Brain microvascular endothelial cell (primary cell): ENCODE measurements around the gene RHBDL3.

ENCODE experiments used
- DNase-seq: peaks from one replicate; pipeline ENCODE4 v3.0.0-alpha.2; 2020
- H3K27ac ChIP-seq: fragments of 250-450 bp; sonication (Bioruptor Pico); 2 replicates; pipeline ENCODE4 v1.5.1; 2020; ENCODE audit warnings: mild to moderate bottlenecking, moderate library complexity
- H3K27me3 ChIP-seq: fragments of 250-450 bp; sonication (Bioruptor Pico); replicated peaks from 2 replicates; pipeline ENCODE4 v1.5.1; 2020; ENCODE audit warnings: mild to moderate bottlenecking
- H3K36me3 ChIP-seq: fragments of 250-450 bp; sonication (Bioruptor Pico); replicated peaks from 2 replicates; pipeline ENCODE4 v1.5.1; 2020; ENCODE audit warnings: mild to moderate bottlenecking
- H3K4me3 ChIP-seq: 2 replicates; pipeline ENCODE4 v1.5.1; 2011; ENCODE audit warnings: low read depth, mild to moderate bottlenecking, control low read depth, low read length, moderate library complexity
- in situ Hi-C: cut with HindIII; loops from 2 replicates; pipeline ENCODE4 v1.10.0; 2017; ENCODE audit warnings: low sequenced_read_pairs, low pct_ligation_motif_present
- TF ChIP-seq, protein P1 (sequence below): IDR thresholded peaks from 2 replicates; pipeline ENCODE4 v1.5.1; 2011; ENCODE audit warnings: low read depth, mild to moderate bottlenecking, moderate library complexity, low read length, control low read depth, inconsistent platforms; ENCODE audit errors: missing control alignments

Gene RHBDL3

DNA sequence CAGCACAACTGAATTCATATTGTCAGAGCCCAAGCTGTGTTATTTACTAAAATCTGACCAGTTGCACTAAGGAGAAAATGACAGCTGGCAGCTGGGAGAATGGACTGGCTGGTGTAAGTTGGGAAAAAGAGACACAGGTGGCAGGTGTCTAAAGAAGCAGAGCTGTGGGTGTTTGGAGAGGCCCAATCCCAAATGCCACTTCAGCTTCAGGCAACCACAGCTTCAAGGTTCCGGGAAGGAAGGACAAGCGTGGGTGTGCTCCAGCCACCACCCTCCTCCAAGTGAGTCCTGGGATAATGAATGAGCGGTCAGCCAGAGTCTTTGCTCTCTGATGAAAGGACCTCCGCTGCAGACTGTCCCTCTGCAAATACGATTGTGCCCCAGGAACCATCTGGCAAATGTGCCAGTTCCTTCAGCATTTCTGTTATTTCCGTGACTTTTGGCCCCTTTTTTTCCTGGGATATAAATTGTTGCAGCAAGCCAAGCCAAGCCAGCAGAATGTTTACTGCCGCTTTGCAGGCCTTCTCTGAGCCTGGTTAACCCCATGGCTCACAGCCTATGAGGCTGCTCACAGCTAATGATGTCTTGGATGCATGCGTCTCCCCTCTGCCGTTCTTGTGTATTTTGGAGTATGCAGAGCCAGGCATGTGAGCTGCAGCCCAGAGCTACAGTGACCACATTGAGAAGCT lies 9.5 kb upstream of the RHBDL3 start:
- in situ Hi-C loops: no loop called here

DNA sequence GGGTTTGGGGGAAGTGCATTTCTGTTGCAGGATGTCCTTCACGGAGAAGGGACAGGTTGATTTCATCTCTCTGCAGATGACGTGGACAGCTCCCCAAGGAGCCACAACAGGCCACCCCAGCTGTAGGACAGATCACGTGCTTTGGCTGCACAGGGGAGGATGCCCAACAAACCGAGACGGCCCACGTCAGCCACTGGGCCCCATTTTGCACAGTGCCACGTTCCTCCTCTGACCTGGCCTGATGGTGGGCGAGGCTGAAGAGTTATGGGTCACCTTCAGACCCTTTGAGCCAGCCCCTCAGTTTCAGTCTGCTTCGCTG lies 9.0 kb upstream of the RHBDL3 start:
- H3K27me3 ChIP-seq: no peaks in the 10 kb centered on the region
- H3K4me3 ChIP-seq: no peak overlapping the region
- TF ChIP-seq, protein P1, sequence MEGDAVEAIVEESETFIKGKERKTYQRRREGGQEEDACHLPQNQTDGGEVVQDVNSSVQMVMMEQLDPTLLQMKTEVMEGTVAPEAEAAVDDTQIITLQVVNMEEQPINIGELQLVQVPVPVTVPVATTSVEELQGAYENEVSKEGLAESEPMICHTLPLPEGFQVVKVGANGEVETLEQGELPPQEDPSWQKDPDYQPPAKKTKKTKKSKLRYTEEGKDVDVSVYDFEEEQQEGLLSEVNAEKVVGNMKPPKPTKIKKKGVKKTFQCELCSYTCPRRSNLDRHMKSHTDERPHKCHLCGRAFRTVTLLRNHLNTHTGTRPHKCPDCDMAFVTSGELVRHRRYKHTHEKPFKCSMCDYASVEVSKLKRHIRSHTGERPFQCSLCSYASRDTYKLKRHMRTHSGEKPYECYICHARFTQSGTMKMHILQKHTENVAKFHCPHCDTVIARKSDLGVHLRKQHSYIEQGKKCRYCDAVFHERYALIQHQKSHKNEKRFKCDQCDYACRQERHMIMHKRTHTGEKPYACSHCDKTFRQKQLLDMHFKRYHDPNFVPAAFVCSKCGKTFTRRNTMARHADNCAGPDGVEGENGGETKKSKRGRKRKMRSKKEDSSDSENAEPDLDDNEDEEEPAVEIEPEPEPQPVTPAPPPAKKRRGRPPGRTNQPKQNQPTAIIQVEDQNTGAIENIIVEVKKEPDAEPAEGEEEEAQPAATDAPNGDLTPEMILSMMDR: no peak
- no peak overlapping the region for H3K27ac ChIP-seq
- no peak for DNase-seq
- no peaks in the 10 kb centered on the region for H3K36me3 ChIP-seq
- in situ Hi-C loops: no loop called here

More for the DNA sequence above, 9.5 kb upstream of the RHBDL3 start:
- H3K27me3 ChIP-seq: no peaks in the 10 kb centered on the region
- DNase-seq: no peak
- TF ChIP-seq, protein P1: no peak
- no peak overlapping the region for H3K4me3 ChIP-seq
- H3K36me3 ChIP-seq: no peaks in the 10 kb centered on the region
- H3K27ac ChIP-seq: no peak overlapping the region

DNA sequence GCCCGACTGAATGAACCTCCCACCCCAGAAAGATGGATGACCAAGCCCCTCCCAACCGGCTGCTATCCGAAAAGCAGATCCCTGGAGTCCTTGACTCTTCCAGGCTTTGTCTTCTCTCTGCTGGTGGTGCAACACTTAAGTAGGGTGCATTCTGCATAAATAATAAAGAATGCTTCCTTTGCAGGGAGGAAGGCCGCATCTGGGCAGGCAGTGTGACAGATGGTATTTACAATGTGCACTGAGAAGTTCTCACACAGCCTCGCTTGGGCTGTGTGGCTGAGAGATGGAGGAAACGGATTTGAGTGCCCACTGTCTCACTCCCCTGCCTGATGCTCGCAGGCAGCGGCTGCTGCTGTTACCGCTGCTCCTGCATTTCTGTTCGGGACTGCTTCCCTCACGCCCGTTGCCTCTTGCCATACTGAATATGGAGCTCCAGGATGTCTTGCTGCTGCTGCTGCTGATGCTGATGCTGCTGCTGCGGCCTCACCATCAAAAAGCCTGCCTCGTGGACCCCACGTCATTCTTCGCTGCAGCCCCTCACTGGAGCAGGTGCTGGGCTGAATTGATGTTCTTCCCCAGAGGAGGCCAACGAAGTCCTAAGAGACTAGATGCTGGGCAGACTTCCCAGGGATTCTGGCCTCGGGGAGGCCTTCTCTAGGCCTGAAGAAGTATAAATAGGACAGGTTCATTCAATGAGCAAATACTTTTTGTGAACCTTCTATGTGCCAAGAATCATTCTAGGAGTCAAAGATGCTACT lies 7.1 kb upstream of the RHBDL3 start:
- H3K4me3 ChIP-seq: no peak overlapping the region
- TF ChIP-seq, protein P1: no peak
- no peaks in the 10 kb centered on the region for H3K36me3 ChIP-seq
- no peak for DNase-seq
- no peak overlapping the region for H3K27ac ChIP-seq
- in situ Hi-C loops: no loop called here
- H3K27me3 ChIP-seq: peaks cover 3% of the 10 kb centered on the region

DNA sequence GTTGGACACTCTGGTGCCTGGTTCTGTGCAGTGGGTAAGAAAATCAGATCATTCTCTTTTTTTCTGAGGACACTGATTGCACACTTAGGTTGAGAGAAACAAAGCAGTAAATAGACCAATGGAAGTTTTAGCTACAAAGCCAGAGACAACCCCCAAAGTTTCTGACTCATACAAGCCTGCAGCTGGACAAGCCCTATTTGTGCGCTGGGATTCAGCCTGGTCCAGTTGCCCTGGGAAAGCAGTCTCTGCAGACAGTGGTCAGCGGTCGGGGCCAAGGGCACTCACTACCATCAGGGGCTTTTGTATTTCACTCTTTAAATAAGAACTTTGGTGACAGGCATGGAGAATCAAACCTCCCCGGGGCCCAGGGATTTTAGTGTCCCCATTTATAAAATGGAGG lies 6.0 kb upstream of the RHBDL3 start:
- Histone ChIP-seq H3K27ac (no peak overlapping the region), H3K36me3 (no peaks in the 10 kb centered on the region), H3K27me3 (peaks cover 9% of the 10 kb centered on the region), H3K4me3 (no peak overlapping the region)
- DNase-seq: peak; percentile 63
- TF ChIP-seq, protein P1: no peak
- in situ Hi-C loops: no loop called here

DNA sequence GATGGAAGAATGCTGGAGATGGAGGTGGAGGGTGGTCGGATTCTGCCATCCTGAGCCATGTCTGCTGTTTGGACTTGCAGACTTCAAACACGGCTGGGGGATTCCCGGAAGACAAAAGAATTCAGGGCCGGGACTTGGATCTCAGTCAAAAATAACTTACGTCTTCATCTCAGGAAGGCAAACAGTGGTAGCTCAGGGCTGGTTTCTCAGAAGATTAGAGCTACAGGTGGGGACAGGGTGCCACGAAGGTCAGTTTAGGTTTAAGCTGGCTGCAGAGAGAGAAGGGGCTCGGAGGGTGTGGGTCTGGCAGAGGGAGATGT lies 4.3 kb upstream of the RHBDL3 start:
- H3K27ac ChIP-seq: no peak overlapping the region
- no peak for DNase-seq
- TF ChIP-seq, protein P1: no peak
- H3K36me3 ChIP-seq: no peaks in the 10 kb centered on the region
- peaks cover 21% of the 10 kb centered on the region for H3K27me3 ChIP-seq
- H3K4me3 ChIP-seq: no peak overlapping the region
- in situ Hi-C loops: no loop called here
